ENCODE measurements around the gene PNLIP. TPM values are rescaled to one million over a fixed set of nuclear protein-coding genes. Genes with fewer than 3 reads are reported as not detected.

PNLIP gene
- total and polyA plus RNA-seq, 7 donors, result 4.2 TPM; not detected in 6

DNA sequence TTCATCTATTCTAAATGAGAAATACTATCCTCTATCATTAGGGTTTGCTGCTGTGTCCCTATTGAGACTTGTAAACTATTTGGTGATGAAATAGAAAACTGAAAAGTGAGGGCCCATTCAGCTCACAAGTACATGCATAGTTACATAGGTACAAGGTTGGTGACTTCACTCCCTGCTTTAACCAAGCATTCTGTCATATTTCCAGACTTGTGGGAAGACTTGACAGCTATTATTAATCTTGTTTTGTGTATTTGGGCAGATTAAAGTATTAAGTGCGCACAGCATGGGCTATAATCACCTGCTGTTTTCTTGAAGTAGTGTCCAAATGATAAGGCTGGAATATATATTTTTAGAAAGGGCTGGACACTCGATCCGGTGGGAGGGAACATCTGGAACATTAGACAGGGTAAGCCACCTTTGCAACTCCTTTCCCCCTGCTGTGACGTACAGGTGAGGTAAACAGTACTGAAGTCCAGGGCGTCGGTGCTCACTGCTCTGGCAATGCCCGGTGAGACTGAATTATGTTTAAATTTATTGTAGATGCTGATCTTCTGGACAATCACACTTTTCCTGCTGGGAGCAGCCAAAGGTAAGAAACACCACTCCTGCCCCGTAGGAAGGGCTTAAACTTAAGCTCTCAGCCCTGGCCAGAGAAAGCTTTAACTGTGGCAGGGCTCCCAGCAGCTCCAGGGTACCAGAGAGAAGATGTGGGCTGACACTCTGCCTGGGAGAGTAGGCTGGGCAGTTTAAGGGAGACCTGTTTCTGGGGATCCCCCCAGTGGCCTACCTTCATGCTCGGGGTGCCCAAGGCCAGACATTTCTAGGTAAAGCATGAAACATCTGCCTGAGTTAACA, 45.1 kb downstream of the PNLIP start, which contains the start of gene PNLIPRP1:
PNLIPRP1 (plus strand) TSS at position 370 of the 855 bp plus-strand sequence; CDS start at position 541, 171 bp downstream.
- H3K9me3 ChIP-seq, result no peaks in the 10 kb centered on the region
- no peaks in the 10 kb centered on the region for H3K36me3 ChIP-seq
- DNase-seq, result no peak
- 21 to 70% methylated on average over 9 of the region's 9 CpGs for WGBS, 2 donors
- intact Hi-C loops (cut with DNase I), result no loop called here
- H3K27ac ChIP-seq, result no peak within 1 kb of the TSS
- H3K4me3 ChIP-seq, result no peak within 1 kb of the TSS
- H3K4me1 ChIP-seq, result no peaks in the 10 kb centered on the region
- TF ChIP-seq, protein P1, sequence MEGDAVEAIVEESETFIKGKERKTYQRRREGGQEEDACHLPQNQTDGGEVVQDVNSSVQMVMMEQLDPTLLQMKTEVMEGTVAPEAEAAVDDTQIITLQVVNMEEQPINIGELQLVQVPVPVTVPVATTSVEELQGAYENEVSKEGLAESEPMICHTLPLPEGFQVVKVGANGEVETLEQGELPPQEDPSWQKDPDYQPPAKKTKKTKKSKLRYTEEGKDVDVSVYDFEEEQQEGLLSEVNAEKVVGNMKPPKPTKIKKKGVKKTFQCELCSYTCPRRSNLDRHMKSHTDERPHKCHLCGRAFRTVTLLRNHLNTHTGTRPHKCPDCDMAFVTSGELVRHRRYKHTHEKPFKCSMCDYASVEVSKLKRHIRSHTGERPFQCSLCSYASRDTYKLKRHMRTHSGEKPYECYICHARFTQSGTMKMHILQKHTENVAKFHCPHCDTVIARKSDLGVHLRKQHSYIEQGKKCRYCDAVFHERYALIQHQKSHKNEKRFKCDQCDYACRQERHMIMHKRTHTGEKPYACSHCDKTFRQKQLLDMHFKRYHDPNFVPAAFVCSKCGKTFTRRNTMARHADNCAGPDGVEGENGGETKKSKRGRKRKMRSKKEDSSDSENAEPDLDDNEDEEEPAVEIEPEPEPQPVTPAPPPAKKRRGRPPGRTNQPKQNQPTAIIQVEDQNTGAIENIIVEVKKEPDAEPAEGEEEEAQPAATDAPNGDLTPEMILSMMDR (IDR thresholded peaks at IDR 0.05), result no peak
- TF ChIP-seq POLR2AphosphoS5 (IDR thresholded peaks at IDR 0.05) (no peak), EP300 (IDR thresholded peaks at IDR 0.05) (no peak), POLR2A (IDR thresholded peaks at IDR 0.05) (no peak)
- no peaks in the 10 kb centered on the region for H3K27me3 ChIP-seq

GRCh38 chr10:116593139-116593740, 47.5 kb downstream of the PNLIP start:
- Histone ChIP-seq H3K4me1 (no peaks in the 10 kb centered on the region), H3K9me3 (no peaks in the 10 kb centered on the region), H3K27me3 (no peaks in the 10 kb centered on the region), H3K27ac (no peak overlapping the region), H3K36me3 (no peaks in the 10 kb centered on the region), H3K4me3 (no peak overlapping the region)
- TF ChIP-seq POLR2AphosphoS5 (IDR thresholded peaks at IDR 0.05) (no peak), POLR2A (IDR thresholded peaks at IDR 0.05) (no peak), EP300 (IDR thresholded peaks at IDR 0.05) (no peak)
- TF ChIP-seq, protein P1 (IDR thresholded peaks at IDR 0.05), result no peak
- 89% methylated on average over 5 of the region's 5 CpGs for WGBS, 2 donors
- intact Hi-C loops (cut with DNase I), result no loop called here
- DNase-seq, result no peak

- no peak for TF ChIP-seq EP300 (IDR thresholded peaks at IDR 0.05)
- no peak for TF ChIP-seq POLR2A (IDR thresholded peaks at IDR 0.05)
- TF ChIP-seq, protein P1 (IDR thresholded peaks at IDR 0.05), result no peak
- TF ChIP-seq POLR2AphosphoS5 (IDR thresholded peaks at IDR 0.05), result no peak
- Histone ChIP-seq H3K27ac (no peak overlapping the region), H3K27me3 (no peaks in the 10 kb centered on the region), H3K9me3 (no peaks in the 10 kb centered on the region), H3K36me3 (no peaks in the 10 kb centered on the region), H3K4me3 (no peak overlapping the region), H3K4me1 (no peaks in the 10 kb centered on the region)
- WGBS, 2 donors, result 91 to 92% methylated on average over 7 of the region's 7 CpGs
- no peak for DNase-seq
- intact Hi-C loops (cut with DNase I), result no loop called here
Measured at GRCh38 chr10:116594525-116595035, 48.8 kb downstream of the PNLIP start.

- intact Hi-C loops (cut with DNase I), result no loop called here
- WGBS, 2 donors, result 72 to 84% methylated on average over 2 of the region's 2 CpGs
- no peaks in the 10 kb centered on the region for H3K4me1 ChIP-seq
Measured at GRCh38 chr10:116596062-116596461, 50.3 kb downstream of the PNLIP start.

More at GRCh38 chr10:116596062-116596461, 50.3 kb downstream of the PNLIP start:
- DNase-seq, result no peak
- Histone ChIP-seq H3K36me3 (no peaks in the 10 kb centered on the region), H3K4me3 (no peak overlapping the region), H3K27ac (no peak overlapping the region), H3K9me3 (no peaks in the 10 kb centered on the region), H3K27me3 (no peaks in the 10 kb centered on the region)
- TF ChIP-seq POLR2AphosphoS5 (IDR thresholded peaks at IDR 0.05) (no peak), POLR2A (IDR thresholded peaks at IDR 0.05) (no peak), EP300 (IDR thresholded peaks at IDR 0.05) (no peak)
- TF ChIP-seq, protein P1 (IDR thresholded peaks at IDR 0.05), result no peak
